Lower leg skin (tissue), 4 donors: Measurements from ENCODE around the gene OLIG2. TPM values are rescaled to one million over a fixed set of nuclear protein-coding genes. Genes with fewer than 3 reads are reported as not detected.
A peak's percentile ranks its signal among the peaks of the same experiment; 100 is the strongest.

Experiments used
- DNase-seq, 2 donors: peaks; one replicate each; pipeline ENCODE4 v3.0.0-alpha.2; 2019; ENCODE audit warnings: low spot score in 2 of 2
- H3K4me3 ChIP-seq: fragments of 200-600 bp; sonication (generic); 2 replicates; pipeline ENCODE4 v1.5.1; 2017; ENCODE audit warnings: mild to moderate bottlenecking, low read depth; ENCODE audit not compliant: poor library complexity, severe bottlenecking
- POLR2A ChIP-seq, 2 donors: fragments of 450-650 bp; IDR thresholded peaks; one replicate each; pipeline ENCODE4 v1.6.1; 2016 to 2017; ENCODE audit warnings: antibody characterized with exemption in 2 of 2, mild to moderate bottlenecking in 1 of 2, moderate library complexity in 1 of 2
- WGBS, 2 donors: methylation state at CpG; one replicate each; pipeline ENCODE4 v1.1.5; 2018; 5-methylcytosine and 5-hydroxymethylcytosine counted together
- intact Hi-C: fragments of 100-400 bp; cut with DNase I; formaldehyde crosslinking; loops from one replicate; pipeline ENCODE4 v1.15.0; 2023; ENCODE audit warnings: low total_unique reads
- total RNA-seq, 4 donors: library from RNA; depleted of rRNA; stranded (reverse); fragments of >200 nt; gene quantifications; one replicate each; pipeline ENCODE4 v1.1.0, GENCODE V29; 2016
- TF ChIP-seq, protein P1 (sequence below), 3 donors: fragments of 450-650 bp; IDR thresholded peaks; one replicate each; pipeline ENCODE4 v1.5.1; 2016; ENCODE audit warnings: antibody characterized with exemption in 3 of 3, mild to moderate bottlenecking in 3 of 3, moderate library complexity in 2 of 3

Gene OLIG2
- total RNA-seq, 4 donors from 2014 or later: not detected

DNA sequence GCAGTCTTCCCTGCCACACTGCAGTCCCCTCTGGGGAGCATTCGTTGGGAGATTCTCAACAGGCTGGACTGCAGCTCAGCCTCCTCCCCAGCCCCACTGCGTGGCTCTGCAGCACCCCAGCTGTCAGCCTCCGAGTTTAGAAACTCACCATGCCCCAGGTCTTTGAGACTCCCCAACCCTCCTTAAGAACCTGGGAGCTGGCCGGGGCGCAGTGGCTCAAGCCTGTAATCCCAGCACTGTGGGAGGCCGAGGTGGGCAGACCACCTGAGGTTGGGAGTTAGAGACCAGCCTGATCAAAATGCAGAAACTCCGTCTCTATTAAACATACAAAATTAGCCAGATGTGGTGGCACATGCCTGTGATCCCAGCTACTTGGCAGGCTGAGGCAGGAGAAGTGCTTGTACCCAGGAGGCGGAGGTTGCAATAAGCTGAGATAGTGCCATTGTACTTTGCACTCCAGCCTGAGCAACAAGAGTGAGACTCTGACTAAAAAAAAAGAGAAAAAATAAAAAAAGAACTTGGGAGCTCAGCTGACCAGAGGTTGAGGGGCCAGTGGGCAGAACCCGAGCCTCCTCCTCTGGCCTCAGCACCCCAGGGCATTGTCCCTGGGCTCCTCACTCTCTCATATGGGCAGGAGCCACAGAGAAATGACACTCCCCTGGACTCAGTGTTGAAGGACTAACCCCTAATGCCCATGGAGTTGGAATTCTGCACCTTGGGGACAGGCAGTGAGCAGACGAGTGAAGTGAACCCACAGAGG, 5.6 kb downstream of the OLIG2 start:
- TF ChIP-seq POLR2A (IDR thresholded peaks at IDR 0.05): no peak
- TF ChIP-seq, protein P1, sequence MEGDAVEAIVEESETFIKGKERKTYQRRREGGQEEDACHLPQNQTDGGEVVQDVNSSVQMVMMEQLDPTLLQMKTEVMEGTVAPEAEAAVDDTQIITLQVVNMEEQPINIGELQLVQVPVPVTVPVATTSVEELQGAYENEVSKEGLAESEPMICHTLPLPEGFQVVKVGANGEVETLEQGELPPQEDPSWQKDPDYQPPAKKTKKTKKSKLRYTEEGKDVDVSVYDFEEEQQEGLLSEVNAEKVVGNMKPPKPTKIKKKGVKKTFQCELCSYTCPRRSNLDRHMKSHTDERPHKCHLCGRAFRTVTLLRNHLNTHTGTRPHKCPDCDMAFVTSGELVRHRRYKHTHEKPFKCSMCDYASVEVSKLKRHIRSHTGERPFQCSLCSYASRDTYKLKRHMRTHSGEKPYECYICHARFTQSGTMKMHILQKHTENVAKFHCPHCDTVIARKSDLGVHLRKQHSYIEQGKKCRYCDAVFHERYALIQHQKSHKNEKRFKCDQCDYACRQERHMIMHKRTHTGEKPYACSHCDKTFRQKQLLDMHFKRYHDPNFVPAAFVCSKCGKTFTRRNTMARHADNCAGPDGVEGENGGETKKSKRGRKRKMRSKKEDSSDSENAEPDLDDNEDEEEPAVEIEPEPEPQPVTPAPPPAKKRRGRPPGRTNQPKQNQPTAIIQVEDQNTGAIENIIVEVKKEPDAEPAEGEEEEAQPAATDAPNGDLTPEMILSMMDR (IDR thresholded peaks at IDR 0.05): no peak
- 17 to 20% methylated on average over 5 to 10 of the region's 10 CpGs for WGBS, 2 donors
- intact Hi-C loops: no loop called here
- no peak overlapping the region for H3K4me3 ChIP-seq
- DNase-seq: peak in 1 of 2 donors; percentile 75

GRCh38 chr21:33032434-33033047, 6.8 kb downstream of the OLIG2 start:
- TF ChIP-seq, protein P1 (IDR thresholded peaks at IDR 0.05): no peak
- TF ChIP-seq POLR2A (IDR thresholded peaks at IDR 0.05): no peak
- intact Hi-C loops: no loop called here
- DNase-seq: no peak
- no peak overlapping the region for H3K4me3 ChIP-seq
- WGBS, 2 donors: 26 to 29% methylated on average over 10 of the region's 10 CpGs

DNA sequence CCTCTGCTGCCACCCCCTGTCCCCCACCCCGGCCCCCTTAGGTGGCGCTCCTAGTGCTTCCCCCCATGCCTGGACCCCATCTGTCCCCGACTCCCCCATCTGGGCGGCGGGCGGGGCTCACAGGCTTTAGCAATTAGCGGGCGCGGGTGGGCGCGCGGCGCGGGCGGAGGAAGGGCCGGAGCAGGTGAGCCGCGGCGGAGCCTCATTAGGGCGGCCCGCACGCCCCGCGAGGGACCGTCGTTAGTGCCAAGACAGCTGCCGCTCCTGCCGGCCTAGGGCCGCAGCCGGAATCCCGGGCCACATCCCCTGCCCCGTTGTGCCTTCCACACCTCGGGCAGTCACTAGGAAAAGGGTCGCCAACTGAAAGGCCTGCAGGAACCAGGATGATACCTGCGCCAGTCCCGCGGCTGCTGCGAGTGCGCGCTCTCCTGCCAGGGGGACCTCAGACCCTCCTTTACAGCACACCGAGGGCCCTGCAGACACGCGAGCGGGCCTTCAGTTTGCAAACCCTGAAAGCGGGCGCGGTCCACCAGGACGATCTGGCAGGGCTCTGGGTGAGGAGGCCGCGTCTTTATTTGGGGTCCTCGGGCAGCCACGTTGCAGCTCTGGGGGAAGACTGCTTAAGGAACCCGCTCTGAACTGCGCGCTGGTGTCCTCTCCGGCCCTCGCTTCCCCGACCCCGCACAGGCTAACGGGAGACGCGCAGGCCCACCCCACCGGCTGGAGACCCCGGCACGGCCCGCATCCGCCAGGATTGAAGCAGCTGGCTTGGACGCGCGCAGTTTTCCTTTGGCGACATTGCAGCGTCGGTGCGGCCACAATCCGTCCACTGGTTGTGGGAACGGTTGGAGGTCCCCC, 7.6 kb downstream of the OLIG2 start:
- TF ChIP-seq, protein P1 (IDR thresholded peaks at IDR 0.05): no peak
- no peak for TF ChIP-seq POLR2A (IDR thresholded peaks at IDR 0.05)
- DNase-seq: no peak
- intact Hi-C loops: no loop called here
- WGBS, 2 donors: 19 to 20% methylated on average over 22 to 63 of the region's 76 CpGs
- H3K4me3 ChIP-seq: no peak overlapping the region

DNA sequence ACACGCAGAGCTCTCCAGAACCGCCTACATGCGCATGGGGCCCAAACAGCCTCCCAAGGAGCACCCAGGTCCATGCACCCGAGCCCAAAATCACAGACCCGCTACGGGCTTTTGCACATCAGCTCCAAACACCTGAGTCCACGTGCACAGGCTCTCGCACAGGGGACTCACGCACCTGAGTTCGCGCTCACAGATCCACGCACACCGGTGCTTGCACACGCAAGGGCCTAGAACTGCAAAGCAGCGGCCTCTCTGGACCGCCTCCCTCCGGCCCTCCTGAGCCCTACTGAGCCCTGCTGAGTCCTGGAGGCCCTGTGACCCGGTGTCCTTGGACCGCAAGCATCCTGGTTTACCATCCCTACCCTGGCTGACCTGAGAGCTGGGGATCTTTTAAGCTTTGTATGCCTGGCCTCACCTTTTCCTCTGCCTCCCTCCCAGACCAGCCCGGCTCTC, 8.3 kb downstream of the OLIG2 start:
- no peak for DNase-seq

DNA sequence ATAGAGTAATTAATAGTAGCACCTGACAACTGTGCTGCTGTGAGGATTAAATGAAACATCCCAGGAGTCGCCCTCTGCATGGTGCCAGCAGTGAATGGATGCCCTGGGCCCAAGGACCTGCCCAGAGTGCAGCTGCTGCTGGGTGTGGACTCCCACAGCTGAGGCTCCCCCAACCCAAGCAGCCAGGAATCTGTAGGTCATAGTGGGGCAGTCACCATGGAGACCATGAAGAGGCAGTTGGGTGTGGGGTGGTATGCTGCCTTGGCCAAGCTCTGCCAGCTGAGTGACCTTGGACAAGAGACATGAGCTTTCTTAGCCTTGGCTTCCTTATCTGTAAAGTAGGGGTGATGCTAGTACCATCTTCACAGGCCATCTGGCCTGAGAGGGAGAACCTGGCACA, 9.4 kb downstream of the OLIG2 start:
- intact Hi-C loops: no loop called here
- TF ChIP-seq, protein P1 (IDR thresholded peaks at IDR 0.05): no peak
- no peak for TF ChIP-seq POLR2A (IDR thresholded peaks at IDR 0.05)
- no peak for DNase-seq
- H3K4me3 ChIP-seq: no peak overlapping the region
- 70 to 85% methylated on average over 1 of the region's 1 CpG for WGBS, 2 donors

More for the DNA sequence above, 8.3 kb downstream of the OLIG2 start:
- WGBS, 2 donors: 24 to 45% methylated on average over 4 to 20 of the region's 20 CpGs
- intact Hi-C loops: no loop called here
- no peak for TF ChIP-seq POLR2A (IDR thresholded peaks at IDR 0.05)
- TF ChIP-seq, protein P1 (IDR thresholded peaks at IDR 0.05): no peak
- H3K4me3 ChIP-seq: no peak overlapping the region
